HG03342 (cell line): ENCODE measurements around the gene COG3.
A peak's percentile ranks its signal among the peaks of the same experiment; 100 is the strongest.
"Not testable (repeated sequence)": the region's sequence is repeated elsewhere in the genome, so short reads cannot be mapped to it uniquely, and the experiment has no call there.

Source experiments
- ATAC-seq: cut with Tn5 transposase; IDR thresholded peaks from one replicate; pipeline ENCODE4 v1.9.1; 2021; ENCODE audit warnings: mild to moderate bottlenecking, moderate library complexity; ENCODE audit not compliant: unreplicated experiment

COG3 gene, protein sequence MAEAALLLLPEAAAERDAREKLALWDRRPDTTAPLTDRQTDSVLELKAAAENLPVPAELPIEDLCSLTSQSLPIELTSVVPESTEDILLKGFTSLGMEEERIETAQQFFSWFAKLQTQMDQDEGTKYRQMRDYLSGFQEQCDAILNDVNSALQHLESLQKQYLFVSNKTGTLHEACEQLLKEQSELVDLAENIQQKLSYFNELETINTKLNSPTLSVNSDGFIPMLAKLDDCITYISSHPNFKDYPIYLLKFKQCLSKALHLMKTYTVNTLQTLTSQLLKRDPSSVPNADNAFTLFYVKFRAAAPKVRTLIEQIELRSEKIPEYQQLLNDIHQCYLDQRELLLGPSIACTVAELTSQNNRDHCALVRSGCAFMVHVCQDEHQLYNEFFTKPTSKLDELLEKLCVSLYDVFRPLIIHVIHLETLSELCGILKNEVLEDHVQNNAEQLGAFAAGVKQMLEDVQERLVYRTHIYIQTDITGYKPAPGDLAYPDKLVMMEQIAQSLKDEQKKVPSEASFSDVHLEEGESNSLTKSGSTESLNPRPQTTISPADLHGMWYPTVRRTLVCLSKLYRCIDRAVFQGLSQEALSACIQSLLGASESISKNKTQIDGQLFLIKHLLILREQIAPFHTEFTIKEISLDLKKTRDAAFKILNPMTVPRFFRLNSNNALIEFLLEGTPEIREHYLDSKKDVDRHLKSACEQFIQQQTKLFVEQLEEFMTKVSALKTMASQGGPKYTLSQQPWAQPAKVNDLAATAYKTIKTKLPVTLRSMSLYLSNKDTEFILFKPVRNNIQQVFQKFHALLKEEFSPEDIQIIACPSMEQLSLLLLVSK

DNA sequence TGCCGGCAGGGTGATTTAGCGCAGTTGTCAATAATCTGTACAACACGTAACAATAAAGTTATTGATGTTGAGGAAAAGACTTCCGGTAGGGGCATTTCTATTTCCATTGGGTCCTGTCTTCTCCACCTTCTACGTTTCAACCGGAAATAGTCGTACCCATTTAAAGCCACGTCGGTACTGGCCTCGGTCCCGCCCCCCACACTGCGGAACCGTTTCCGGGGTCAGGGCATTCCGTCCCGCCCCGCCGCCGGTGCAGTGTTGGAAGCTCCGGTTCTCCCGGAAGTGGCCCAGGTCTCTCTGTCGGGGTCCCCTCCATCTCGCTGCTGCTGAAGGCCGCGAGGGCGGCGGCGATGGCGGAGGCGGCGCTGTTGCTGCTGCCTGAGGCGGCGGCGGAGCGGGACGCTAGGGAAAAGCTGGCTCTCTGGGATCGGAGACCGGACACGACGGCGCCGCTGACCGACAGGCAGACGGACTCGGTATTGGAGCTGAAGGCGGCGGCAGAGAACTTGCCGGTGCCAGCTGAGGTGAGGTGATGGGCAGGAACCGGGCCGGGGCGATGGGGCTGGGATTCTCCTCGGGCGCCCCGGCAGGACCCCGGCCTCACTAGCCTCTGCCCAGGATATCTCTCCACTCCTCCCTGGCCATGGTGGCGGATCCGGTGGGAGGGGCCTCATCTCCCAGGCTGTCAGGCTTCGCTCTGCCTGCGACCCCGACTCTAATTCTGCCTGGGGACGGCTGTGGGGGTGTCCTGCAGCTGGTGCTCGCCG lies at the start of gene COG3:
Gene COG3, plus strand, starts transcription at position 253 of the 767 bp plus-strand sequence. Its CDS starts 98 bp downstream, at position 351.
- peak; percentile 93 for ATAC-seq

DNA sequence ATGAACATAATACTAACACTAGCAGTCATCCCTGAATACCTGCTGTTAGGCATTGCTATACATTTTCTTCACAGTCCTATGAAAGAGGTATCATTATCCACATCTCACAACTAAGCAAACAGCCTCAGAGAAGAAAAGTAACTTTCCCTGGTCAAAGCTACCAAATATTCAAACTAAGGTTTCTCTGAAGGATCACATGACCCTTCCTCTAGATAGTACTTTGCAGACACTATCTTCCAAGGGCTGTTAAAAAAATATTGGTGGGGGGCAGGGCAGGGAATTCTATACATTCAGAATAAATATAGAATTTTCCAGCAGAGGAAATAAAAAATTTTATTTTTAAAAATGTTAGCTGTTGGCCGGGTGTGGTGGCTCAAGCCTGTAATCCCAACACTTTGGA lies 49.6 kb upstream of the COG3 start:
- ATAC-seq, result no peak

DNA sequence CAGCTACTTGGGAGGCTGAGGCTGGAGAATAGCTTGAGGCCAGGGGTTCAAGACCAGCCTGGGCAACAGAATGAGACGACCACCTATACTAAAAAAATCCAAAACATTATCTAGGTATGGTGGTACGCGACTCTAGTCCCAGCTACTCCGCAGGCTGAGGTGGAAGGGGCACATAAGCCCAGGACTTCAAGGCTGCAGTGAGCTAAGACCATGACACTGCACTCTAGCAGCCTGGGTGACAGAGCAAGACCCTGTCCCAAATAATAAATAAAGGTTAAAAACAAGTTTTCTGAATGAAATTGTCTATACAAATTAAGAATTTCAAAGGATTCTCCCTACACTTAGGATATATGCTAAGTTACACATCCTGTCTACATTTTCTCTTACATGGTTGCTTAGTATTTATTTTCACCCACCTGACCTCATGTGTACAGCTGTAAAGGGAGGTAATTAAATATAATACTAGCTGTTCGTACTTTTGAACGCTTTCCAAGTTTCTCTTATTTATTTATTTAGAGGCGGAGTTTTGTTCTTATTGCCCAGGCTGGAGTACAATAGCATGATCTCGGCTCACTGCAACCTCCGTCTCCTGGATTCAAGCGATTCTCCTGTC lies 48.1 kb upstream of the COG3 start:
- ATAC-seq, result no peak

DNA sequence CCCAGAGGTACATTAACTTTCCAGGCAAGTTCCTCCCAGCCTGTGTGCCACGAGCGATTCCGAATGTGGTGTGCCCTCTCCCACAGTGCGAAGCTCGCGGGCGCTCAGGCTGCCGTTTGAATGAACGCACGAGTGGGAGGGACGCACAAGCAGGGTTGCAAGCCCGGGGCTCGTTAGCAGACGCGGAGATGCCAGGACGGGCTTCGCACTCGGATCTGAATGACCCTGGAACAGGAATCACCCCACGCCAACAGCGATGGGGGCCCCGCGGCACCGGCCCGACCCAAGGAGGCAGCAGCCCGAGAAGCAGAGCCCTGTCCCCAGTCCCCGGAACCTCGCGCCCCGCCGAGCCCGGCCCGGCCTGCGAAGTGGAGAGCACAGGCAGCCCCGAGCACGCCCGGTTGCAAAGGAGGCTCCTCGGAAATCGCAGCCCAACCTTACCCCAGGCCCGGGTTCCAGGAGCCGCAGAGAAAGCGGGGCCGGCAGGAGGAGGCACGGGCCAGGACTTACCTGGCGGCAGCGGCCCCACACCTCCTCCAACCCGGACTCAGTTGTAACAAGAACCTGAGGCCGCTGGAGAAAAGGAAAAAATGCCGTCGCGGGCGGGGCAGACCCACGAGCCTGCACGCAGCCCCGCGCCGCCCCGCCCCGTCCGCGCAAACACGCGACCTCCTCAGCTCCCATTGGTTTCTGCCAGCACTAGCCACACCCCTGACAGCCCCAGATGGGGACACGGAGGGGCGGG lies 46.8 kb upstream of the COG3 start, which contains the start of gene SLC25A30:
Gene SLC25A30, minus strand, starts transcription at position 584 of the 745 bp plus-strand sequence. CDS start 6,948 bp downstream, outside the sequence.
- ATAC-seq, result peak; percentile 86

DNA sequence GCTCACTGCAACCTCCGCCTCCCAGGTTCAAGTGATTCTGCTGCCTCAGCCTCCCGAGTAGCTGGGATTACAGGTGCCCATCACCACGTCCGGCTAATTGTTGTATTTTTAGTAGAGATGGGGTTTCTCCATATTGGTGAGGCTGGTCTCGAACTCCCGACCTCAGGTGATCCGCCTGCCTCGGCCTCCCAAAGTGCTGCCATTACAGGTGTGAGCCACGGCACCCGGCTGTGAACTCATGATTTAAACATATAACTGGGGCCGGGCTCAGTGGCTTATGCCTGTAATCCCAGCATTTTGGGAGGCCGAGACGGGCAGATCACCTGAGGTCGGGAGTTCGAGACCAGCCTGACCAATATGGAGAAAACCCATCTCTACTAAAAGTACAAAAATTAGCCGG lies 45.4 kb upstream of the COG3 start:
- ATAC-seq, result not testable (repeated sequence)

DNA sequence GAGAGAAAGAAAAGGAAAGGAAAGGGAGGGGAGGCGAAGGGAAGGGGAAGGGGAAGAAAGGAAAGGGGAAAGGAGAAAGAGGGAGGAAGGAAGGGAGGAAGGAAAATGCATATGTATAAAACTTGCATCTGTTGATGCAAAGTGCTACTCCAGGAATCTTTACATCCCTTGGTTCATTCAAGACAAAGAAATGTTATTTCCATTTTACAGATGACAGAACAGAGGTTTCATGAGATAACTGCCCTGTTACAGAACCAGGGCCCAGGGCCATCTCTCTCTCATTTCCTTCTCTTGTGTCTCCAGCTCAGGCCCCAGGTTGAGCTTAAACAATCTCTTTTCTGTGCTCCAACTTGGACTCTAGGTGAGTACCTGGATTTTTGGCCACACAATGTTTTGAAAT lies 44.8 kb upstream of the COG3 start:
- no peak for ATAC-seq

DNA sequence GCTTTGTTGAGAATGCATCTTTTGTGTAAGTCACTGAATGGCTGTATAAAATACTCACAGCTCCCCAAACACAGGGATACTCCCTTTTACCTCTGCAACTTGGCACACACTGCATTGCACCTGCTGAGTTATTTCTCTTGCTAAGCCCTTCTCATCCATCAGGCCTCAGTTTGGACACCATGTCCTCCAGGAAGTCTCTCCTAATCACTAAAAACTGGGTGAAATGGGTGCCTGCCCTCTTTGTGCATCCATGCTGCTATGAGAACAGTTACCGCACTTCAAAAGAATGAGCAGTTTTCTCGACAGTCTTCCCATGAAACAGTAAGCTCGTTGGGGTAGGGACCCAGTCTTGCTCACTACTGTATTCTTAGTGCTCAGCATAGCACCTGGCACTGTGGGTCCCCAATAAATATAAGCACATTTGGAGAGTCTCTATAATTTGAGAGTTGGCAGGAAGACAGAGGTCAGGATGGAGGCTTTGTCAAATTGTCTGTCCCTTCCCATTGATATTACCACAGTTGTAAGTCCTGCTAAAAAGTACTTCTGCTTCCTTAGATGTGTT lies 41.9 kb upstream of the COG3 start:
- no peak for ATAC-seq

DNA sequence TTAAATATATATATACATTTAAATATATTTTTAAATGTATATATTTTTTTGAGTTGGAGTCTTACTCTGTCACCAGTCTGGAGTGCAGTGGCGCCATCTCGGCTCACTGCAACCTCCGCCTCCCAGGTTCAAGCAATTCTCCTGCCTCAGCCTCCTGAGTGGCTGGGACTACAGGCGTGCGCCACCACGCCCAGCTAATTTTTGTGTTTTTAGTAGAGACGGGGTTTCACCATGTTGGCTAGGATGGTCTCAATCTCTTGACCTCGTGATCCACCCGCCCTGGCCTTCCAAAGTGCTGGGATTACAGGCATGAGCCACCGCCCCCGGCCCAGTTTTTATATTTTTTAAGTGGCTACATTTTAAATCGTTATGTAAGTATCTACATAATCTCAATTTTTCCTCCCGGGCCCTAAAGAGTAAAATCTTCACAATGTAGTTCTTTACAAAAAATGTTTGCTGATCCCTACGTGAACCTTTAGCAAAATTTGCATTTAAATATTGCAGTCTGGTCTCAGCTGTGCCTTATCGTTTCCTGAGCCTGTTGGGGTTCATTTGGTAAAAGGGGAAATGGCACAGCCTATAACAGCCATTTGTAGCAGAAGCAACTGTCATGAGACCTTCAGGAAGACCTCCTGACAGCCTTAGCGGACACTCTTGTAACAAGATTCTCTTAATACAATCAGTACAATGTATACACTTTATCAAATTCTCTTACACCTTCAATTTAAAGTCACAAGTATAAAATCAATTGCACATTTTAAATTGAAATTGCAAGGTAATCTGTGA lies 38.5 kb upstream of the COG3 start:
- not testable (repeated sequence) for ATAC-seq

DNA sequence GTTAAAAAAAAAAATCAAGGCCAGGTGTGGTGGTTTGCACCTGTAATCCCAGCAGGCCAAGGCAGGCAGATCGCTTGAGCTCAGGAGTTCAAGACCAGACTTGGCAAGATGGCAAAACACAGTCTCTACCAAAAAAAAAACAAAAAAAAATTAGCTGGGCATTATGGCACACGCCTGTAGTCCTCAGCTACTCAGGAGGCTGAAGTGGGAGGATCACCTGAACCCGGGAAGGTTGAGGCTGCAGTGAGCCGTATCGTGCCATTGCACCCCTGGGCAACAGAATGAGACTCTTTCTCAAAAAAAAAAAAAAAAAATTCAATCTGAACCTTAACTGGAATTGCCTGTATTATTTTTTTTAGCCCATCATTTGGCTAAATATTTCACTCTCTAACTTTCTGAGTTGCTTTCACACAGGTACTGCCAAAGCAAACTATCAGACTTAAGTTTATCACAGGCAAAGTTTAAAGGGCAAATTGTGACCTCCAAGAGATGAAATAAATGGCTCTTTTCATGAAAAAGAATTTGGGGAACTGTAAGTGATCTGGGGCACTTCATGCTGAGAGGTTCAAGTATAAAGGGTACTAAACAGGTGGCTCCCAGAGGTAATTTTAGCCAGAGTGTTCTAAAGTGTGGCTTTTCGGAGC lies 31.9 kb upstream of the COG3 start:
- ATAC-seq, result no peak

DNA sequence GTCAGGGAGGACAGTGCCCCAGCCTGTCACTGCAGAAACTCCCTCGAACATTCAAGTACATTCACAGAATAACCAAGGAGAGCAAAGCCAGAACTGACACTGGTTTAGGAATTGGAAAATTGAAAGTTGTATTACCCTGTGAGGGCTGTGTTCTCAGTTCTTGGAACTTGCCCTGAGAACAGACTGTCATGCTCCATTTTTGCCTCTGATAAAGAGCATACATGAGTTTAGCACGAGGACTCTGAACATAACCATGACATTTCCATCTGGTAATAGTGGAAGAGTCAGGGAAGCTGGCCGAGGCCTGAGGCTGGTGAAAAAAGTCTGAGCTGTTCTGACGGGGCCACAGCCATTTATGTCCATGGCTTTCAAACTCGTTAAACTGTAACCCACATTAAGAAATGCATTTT lies 31.4 kb upstream of the COG3 start:
- no peak for ATAC-seq

DNA sequence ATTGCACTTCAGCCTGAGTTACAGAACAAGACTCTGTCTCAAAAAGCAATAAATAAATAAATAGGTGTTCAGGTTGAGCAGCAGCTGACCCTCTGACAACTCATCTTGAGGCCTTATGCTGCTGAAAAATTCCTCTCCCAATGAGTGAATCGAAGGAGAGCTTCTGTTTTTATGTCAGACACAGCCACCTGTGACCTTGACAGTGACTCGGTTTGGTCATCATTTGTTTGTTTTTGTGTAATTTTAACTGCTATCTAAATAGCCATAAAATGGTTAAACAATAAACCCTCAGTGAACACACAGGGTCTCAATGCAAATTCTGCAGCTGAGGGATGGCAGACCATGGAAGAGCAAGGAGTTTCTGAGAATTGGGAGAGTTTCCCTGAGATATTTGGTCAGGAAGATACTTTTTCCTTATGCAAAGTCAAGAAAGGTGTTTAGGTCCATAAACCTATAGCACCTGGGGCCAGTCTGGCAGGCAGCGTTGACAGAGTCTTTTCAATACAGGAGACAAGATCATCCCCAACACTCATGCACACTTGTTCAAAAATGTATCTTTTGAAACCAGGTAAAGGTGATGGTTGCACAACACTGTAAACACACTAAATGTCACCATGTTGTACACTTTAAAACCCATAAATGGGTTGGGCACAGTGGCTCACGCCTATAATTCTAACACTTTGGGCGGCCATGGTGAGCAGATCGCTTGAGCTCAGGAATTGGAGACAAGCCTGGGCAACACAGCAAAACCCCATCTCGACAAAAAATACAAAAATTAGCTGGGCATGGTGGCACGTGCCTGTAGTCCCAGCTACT lies 30.0 kb upstream of the COG3 start:
- ATAC-seq, result no peak

DNA sequence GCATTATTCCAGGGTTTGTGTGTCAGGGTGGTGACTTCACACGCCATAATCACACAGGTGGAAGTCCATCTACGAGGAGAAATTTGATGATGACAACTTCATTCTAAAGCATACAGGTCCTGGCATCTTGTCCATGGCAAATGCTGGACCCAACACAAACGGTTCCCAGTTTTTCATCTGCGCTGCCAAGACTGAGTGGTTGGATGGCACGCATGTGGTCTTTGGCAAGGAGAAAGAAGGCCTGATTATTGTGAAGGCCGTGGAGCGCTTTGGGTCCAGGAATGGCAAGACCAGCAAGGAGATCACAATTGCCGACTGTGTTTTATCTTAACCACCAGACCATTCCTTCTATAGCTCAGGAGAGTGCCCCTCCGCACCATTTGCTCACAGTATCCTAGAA lies 28.4 kb upstream of the COG3 start:
- ATAC-seq, result no peak

DNA sequence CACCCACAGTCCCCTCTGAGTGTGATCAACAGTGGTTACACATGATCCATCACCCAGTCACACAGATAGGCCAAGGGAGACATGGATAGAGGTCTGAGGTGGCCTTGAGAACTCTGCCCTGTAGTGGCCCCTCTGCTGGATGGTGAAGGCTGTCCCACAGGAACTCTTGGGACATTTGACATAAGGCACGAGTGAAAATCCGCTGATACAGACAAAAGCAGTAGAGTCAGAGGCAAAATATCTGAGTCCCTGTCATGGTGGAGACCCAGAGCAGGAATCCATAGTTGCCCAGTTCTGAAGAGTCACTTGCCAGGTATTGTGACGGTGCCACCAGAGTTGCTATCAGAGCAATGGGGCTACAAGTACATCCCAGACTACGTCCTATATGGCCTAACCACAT lies 27.8 kb upstream of the COG3 start:
- ATAC-seq, result no peak

DNA sequence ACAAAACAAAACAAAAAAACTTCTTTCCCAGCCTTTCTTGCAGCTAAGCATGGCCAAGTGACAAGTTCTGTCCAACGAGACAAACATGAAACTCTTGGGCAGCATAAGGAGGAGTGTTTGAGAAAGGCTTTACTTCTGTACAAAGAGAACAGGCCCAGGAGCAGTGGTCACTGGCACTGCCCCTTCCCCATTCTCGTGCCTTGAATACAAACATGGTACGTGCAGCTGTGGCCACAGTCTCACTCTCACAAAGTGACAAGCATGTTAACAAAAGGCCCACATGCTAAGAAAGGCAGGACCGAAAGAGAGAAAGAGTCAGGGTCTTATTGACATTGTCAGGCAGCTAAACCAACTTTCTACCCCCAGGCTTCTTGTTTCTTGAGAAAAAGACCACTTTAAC lies 26.8 kb upstream of the COG3 start:
- no peak for ATAC-seq

DNA sequence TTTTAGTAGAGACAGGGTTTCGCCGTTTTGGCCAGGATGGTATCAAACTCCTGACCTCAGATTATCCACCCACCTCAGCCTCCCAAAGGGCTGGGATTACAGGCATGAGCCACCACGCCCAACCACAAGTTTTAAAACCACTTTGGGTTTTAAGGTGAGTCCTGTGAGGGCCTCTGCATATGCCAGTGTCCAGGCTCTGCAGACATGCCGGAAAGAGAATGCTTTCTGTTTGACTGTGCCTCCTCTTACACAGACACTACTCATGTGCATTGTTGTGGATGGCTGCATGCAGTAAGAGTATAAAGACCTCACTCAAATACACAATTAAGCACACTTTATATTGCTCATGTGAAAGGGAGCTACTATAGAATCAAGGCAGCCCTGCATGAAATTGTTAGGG lies 25.7 kb upstream of the COG3 start:
- ATAC-seq, result no peak

DNA sequence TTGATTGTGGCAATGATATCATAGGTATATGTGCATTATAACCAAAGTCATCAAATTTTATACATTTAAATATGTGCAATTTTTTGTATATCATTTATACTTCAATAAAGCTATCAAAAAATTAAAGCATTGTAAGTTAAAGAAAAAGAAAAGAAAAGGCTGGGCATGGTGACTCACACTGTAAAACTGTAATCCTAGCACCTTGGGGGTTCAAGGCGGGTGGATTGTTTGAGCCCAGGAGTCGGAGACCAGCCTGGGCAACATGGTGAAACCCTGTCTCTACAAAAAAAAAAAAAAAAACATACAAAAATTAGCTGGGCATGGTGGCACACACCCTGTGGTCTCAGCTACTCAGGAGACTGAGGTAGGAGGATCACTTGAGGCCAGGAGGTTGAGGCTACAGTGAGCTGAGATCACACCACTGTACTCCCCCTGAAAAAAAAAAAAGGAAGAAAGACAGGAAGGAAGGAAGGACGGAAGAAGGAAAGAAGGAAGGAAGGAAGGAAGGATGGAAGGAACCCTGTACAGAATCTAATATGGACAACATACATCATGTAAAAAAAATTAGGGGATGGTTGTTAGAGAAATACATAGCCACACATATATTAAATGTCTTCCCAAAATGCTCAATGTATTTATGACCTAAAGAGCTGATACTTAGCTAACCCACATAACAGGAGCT lies 24.8 kb upstream of the COG3 start:
- ATAC-seq, result no peak

DNA sequence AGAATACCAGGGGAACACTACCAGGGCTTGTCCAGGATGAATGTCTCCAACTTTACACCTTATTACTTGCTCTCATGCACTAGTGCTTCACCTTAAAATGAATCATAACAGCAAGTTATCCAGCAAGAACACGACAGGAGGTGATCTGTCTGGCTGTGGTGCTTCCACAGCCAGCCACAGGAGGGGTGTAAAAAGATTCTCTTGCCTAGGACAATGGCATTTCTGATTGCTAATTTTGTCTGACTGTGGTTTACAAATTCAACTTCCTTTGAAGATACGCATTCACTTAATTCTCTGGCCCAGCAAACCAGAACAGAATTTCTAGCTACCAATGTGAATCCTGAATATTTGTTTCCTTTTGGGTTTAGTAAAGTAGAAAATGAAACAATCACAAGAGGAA lies 23.1 kb upstream of the COG3 start:
- peak; percentile 82 for ATAC-seq
